Caco-2 (cell line): ENCODE data around the gene ZNF780A. TPM values are rescaled to one million over a fixed set of nuclear protein-coding genes. Genes with fewer than 3 reads are reported as not detected.

Experiments used
- BruUV-seq: library from RNA; stranded (reverse); fragments of 400-500 nt; replicated peaks from 2 replicates; lab custom pipeline; 2021; lab: Mats Ljungman, UMichigan
- CTCF ChIA-PET: fragments of 300-600 bp; sonication (Branson Sonifier 250); formaldehyde crosslinking; loops from one replicate; lab custom pipeline; 2022; ENCODE audit warnings: antibody characterized with exemption; lab: Charles Lee
- POLR2A ChIA-PET: fragments of 300-600 bp; sonication (Branson Sonifier 250); formaldehyde crosslinking; loops from one replicate; lab custom pipeline; 2022; ENCODE audit warnings: antibody characterized with exemption; lab: Charles Lee
- DNase-seq, 2 experiments: peaks; one replicate each; pipeline versions ENCODE4 v3.0.0 to v3.0.0-alpha.2; 2020 to 2022
- H3K27me3 ChIP-seq: replicated peaks from 2 replicates; pipeline ENCODE4 v1.6.0; 2011; ENCODE audit warnings: low read length; ENCODE audit not compliant: control insufficient read depth, insufficient read depth
- H3K36me3 ChIP-seq: 2 replicates; pipeline ENCODE4 v1.5.1; 2011; ENCODE audit warnings: low read length; ENCODE audit not compliant: control insufficient read depth, insufficient read depth
- H3K4me1 ChIP-seq: fragments of 250-450 bp; sonication (Bioruptor Pico); 2 replicates; pipeline ENCODE4 v1.5.1; 2020; ENCODE audit warnings: mild to moderate bottlenecking
- H3K4me3 ChIP-seq: 2 replicates; pipeline ENCODE4 v1.5.1; 2011; ENCODE audit warnings: low read depth, mild to moderate bottlenecking, control low read depth, low read length
- H3K9me3 ChIP-seq: fragments of 250-450 bp; sonication (Bioruptor Pico); 2 replicates; pipeline ENCODE4 v1.5.1; 2020; ENCODE audit warnings: mild to moderate bottlenecking, moderate library complexity
- H3K27ac Mint-ChIP-seq: one replicate; pipeline ENCODE4 v1.8.0; 2022; ENCODE audit warnings: mixed read lengths; ENCODE audit not compliant: unreplicated experiment
- H3K27me3 Mint-ChIP-seq: one replicate; pipeline ENCODE4 v1.8.0; 2022; ENCODE audit warnings: mixed read lengths; ENCODE audit not compliant: insufficient read depth, unreplicated experiment
- H3K36me3 Mint-ChIP-seq: one replicate; pipeline ENCODE4 v1.8.0; 2022; ENCODE audit warnings: mild to moderate bottlenecking, mixed read lengths; ENCODE audit not compliant: insufficient read depth, unreplicated experiment
- H3K4me1 Mint-ChIP-seq: one replicate; pipeline ENCODE4 v1.8.0; 2022; ENCODE audit warnings: low read depth, mixed read lengths; ENCODE audit not compliant: unreplicated experiment
- H3K4me3 Mint-ChIP-seq: one replicate; pipeline ENCODE4 v1.8.0; 2022; ENCODE audit warnings: mild to moderate bottlenecking, moderate library complexity, mixed read lengths; ENCODE audit not compliant: unreplicated experiment
- H3K9me3 Mint-ChIP-seq: one replicate; pipeline ENCODE4 v1.8.0; 2022; ENCODE audit warnings: mixed read lengths; ENCODE audit not compliant: unreplicated experiment
- CTCF ChIP-seq, 2 experiments: fragments of 200-600 bp in 1 of 2; IDR thresholded peaks; 1 replicate in 1 of 2; 2 replicates in 1 of 2; pipeline versions ENCODE4 v1.5.1 to v1.8.0; 2011 to 2022; ENCODE audit warnings: antibody characterized with exemption in 1 of 2, control low read depth in 1 of 2, inconsistent platforms in 1 of 2, low read depth in 1 of 2, low read length in 1 of 2, mild to moderate bottlenecking in 1 of 2, moderate library complexity in 1 of 2; ENCODE audit not compliant: insufficient read depth in 1 of 2, severe bottlenecking in 1 of 2, unreplicated experiment in 1 of 2
- intact Hi-C: fragments of 100-400 bp; cut with micrococcal nuclease; formaldehyde crosslinking; loops from one replicate; pipeline ENCODE4 v1.10.0; 2022; ENCODE audit not compliant: unreplicated experiment
- total RNA-seq: library from RNA; stranded (reverse); gene quantifications from 2 replicates; pipeline ENCODE4 v1.2.3, GENCODE V29; 2022

Gene ZNF780A
- total RNA-seq, 1 experiment from 2014 or later, result 22.9 TPM

- intact Hi-C loops, result no loop called here
These were observed 20.7 kb downstream of the ZNF780A start for GRCh38 chr19:40070058-40070457.

GRCh38 chr19:40059624-40060023 lies 31.1 kb downstream of the ZNF780A start:
- H3K9me3 ChIP-seq, result peaks cover 34% of the 10 kb centered on the region
- no peak overlapping the region for H3K4me3 Mint-ChIP-seq
- H3K27ac Mint-ChIP-seq, result no peak overlapping the region
- TF ChIP-seq CTCF (IDR thresholded peaks at IDR 0.05; ENCODE audit: insufficient read depth in 1 of 2, low read depth in 1 of 2, low read length in 1 of 2, severe bottlenecking in 1 of 2, unreplicated experiment in 1 of 2), result no peak
- no peaks in the 10 kb centered on the region for H3K27me3 ChIP-seq
- H3K4me1 ChIP-seq, result no peaks in the 10 kb centered on the region
- no peak for DNase-seq
- H3K27me3 Mint-ChIP-seq, result peaks cover 3% of the 10 kb centered on the region
- no TSS peak for BruUV-seq
- ChIA-PET POLR2A (no interaction called here), CTCF (no interaction called here)
- no peaks in the 10 kb centered on the region for H3K36me3 ChIP-seq
- intact Hi-C loops, result no loop called here
- H3K4me3 ChIP-seq, result no peak overlapping the region
- peaks cover 54% of the 10 kb centered on the region for H3K9me3 Mint-ChIP-seq
- H3K36me3 Mint-ChIP-seq, result peaks cover 9% of the 10 kb centered on the region
- peaks cover 12% of the 10 kb centered on the region for H3K4me1 Mint-ChIP-seq

More at GRCh38 chr19:40070058-40070457, 20.7 kb downstream of the ZNF780A start:
- no peak for DNase-seq
- no peaks in the 10 kb centered on the region for H3K27me3 Mint-ChIP-seq
- no TSS peak for BruUV-seq
- H3K36me3 ChIP-seq, result no peaks in the 10 kb centered on the region
- no peak for TF ChIP-seq CTCF (IDR thresholded peaks at IDR 0.05; ENCODE audit: insufficient read depth in 1 of 2, low read depth in 1 of 2, low read length in 1 of 2, severe bottlenecking in 1 of 2, unreplicated experiment in 1 of 2)
- H3K9me3 ChIP-seq, result peaks cover 12% of the 10 kb centered on the region
- H3K4me3 Mint-ChIP-seq, result no peak overlapping the region
- peaks cover 36% of the 10 kb centered on the region for H3K9me3 Mint-ChIP-seq
- H3K4me1 Mint-ChIP-seq, result peaks cover 7% of the 10 kb centered on the region
- H3K27me3 ChIP-seq, result no peaks in the 10 kb centered on the region
- ChIA-PET POLR2A (no interaction called here), CTCF (no interaction called here)
- peaks cover 25% of the 10 kb centered on the region for H3K36me3 Mint-ChIP-seq
- no peak overlapping the region for H3K4me3 ChIP-seq
- no peak overlapping the region for H3K27ac Mint-ChIP-seq
- no peaks in the 10 kb centered on the region for H3K4me1 ChIP-seq

- H3K9me3 Mint-ChIP-seq, result peaks cover 44% of the 10 kb centered on the region
- H3K27ac Mint-ChIP-seq, result no peak overlapping the region
- H3K4me3 ChIP-seq, result peak overlapping the region; percentile 45; the same call in 1 of the 2 replicates
- H3K27me3 Mint-ChIP-seq, result peaks cover 1% of the 10 kb centered on the region
- H3K36me3 Mint-ChIP-seq, result peaks cover 14% of the 10 kb centered on the region
- CTCF ChIA-PET, result no interaction called here
- no peak for TF ChIP-seq CTCF (IDR thresholded peaks at IDR 0.05; ENCODE audit: insufficient read depth in 1 of 2, low read depth in 1 of 2, low read length in 1 of 2, severe bottlenecking in 1 of 2, unreplicated experiment in 1 of 2)
- intact Hi-C loops, result no loop called here
- peaks cover 26% of the 10 kb centered on the region for H3K9me3 ChIP-seq
- peaks cover 16% of the 10 kb centered on the region for H3K4me1 Mint-ChIP-seq
- POLR2A ChIA-PET, result no interaction called here
- H3K4me1 ChIP-seq, result no peaks in the 10 kb centered on the region
- BruUV-seq, result no TSS peak
- no peaks in the 10 kb centered on the region for H3K36me3 ChIP-seq
- no peak for DNase-seq
- peak overlapping the region; percentile 100 for H3K4me3 Mint-ChIP-seq
- H3K27me3 ChIP-seq, result no peaks in the 10 kb centered on the region
These were observed 33.6 kb downstream of the ZNF780A start for GRCh38 chr19:40057166-40057565.
